Measurements from ENCODE around the gene C1R. TPM values are rescaled to one million over a fixed set of nuclear protein-coding genes. Genes with fewer than 3 reads are reported as not detected.
A peak's percentile ranks its signal among the peaks of the same experiment; 100 is the strongest.

C1R gene
- total and polyA plus RNA-seq, 2 of the 8 experiments (the other 6 are each of a cell fraction or from before 2014, with no cell fraction given): 6.9 to 16.3 TPM

- H4K91ac ChIP-seq (replicated peaks; ENCODE audit: insufficient read length, low read length): no peak overlapping the region
- H3K56ac ChIP-seq (replicated peaks; ENCODE audit: insufficient read length, low read depth, low read length): no peak overlapping the region
Observed at GRCh38 chr12:7127916-7128626, 35.8 kb upstream of the C1R start.

More at GRCh38 chr12:7127916-7128626, 35.8 kb upstream of the C1R start:
- Histone ChIP-seq H2AK5ac (ENCODE audit: low read depth, low read length) (peak overlapping the region; percentile 55; the same call in 1 of the 2 replicates), H3K4ac (replicated peaks; ENCODE audit: insufficient read length, low read depth, low read length) (peak overlapping the region; percentile 41), H4K5ac (ENCODE audit: insufficient read length, low read depth, low read length) (no peak overlapping the region), H2BK15ac (ENCODE audit: low read length) (no peak overlapping the region), H3K14ac (ENCODE audit: insufficient read length) (no peak overlapping the region), H3K27me3 (replicated peaks in 1 of 4; ENCODE audit: control insufficient read depth in 3 of 4, extremely low read depth in 1 of 4, insufficient read depth in 3 of 4, low read length in 3 of 4) (peaks cover 0 to 9% (median 5%) of the 10 kb centered on the region in 4 experiments; a peak in 5 of 7 replicates), H2BK20ac (ENCODE audit: low read length) (no peak overlapping the region), H2BK120ac (replicated peaks; ENCODE audit: low read depth, low read length) (no peak overlapping the region), H3K9ac (replicated peaks in 1 of 4; ENCODE audit: extremely low read depth in 1 of 4, low read depth in 3 of 4, low read length in 3 of 4) (no peak overlapping the region), H2BK5ac (ENCODE audit: low read depth, low read length) (0 out of 2 replicates have a peak overlapping the region, but pooled peaks have one; percentile 40), H4K8ac (ENCODE audit: extremely low read depth, insufficient read depth, low read length) (no peak overlapping the region), H3K18ac (ENCODE audit: extremely low read depth, low read length) (no peak overlapping the region), H3K4me1 (replicated peaks in 1 of 4; ENCODE audit: control insufficient read depth in 3 of 4, insufficient read depth in 4 of 4, low read length in 3 of 4) (peaks cover 0 to 18% (median 7%) of the 10 kb centered on the region in 4 experiments; a peak in 6 of 7 replicates), H3K79me1 (ENCODE audit: low read depth, low read length) (peaks cover 2% of the 10 kb centered on the region; the same call in 1 of the 2 replicates), H3K23ac (ENCODE audit: insufficient read length) (no peak overlapping the region), H3K79me2 (ENCODE audit: control insufficient read depth in 1 of 2, insufficient read depth in 2 of 2, low read length in 2 of 2) (no peaks in the 10 kb centered on the region), H4K20me1 (replicated peaks in 1 of 2; ENCODE audit: control insufficient read depth in 1 of 2, insufficient read depth in 2 of 2, low read length in 2 of 2) (no peaks in the 10 kb centered on the region), H2AFZ (ENCODE audit: low read length) (no peak overlapping the region), H3K4me3 (ENCODE audit: extremely low read depth in 1 of 4, insufficient read depth in 2 of 4, low read depth in 3 of 4, low read length in 4 of 4) (no peak overlapping the region), H2BK12ac (ENCODE audit: low read depth, low read length) (no peak overlapping the region), H3K9me3 (ENCODE audit: insufficient read depth in 2 of 2, low read depth in 1 of 2, low read length in 1 of 2) (no peaks in the 10 kb centered on the region), H3K27ac (ENCODE audit: low read depth, low read length) (no peak overlapping the region), H3K23me2 (ENCODE audit: low read depth, low read length) (peaks cover 19% of the 10 kb centered on the region), H3K36me3 (ENCODE audit: control insufficient read depth in 2 of 4, insufficient read depth in 4 of 4, low read length in 3 of 4) (no peaks in the 10 kb centered on the region), H3K4me2 (ENCODE audit: insufficient read depth in 1 of 2, low read depth in 2 of 2, low read length in 2 of 2) (peak overlapping the region in 1 of 2 experiments; percentile 90; a peak in 2 of 4 replicates)
- CTCF ChIA-PET (ENCODE audit: partially characterized antibody): interaction anchor here (0.7 to 9.5 kb wide), 6 partner anchors 15 to 22 kb away, joined by 3 to 67 read pairs (median 4); no protein-coding TSS in a partner anchor
- POLR2A ChIA-PET (ENCODE audit: partially characterized antibody): interaction anchor here (1.9 to 2.3 kb wide), 3 partner anchors 13 to 183 kb away, joined by 6 to 10 read pairs (median 7); partner anchors contain the start of genes C12orf57, C1RL and RNU7-1
- no peak for TF ChIP-seq TAF1 (IDR thresholded peaks at IDR 0.05; ENCODE audit: low read depth, low read length)
- no peak for TF ChIP-seq SP1 (IDR thresholded peaks at IDR 0.05; ENCODE audit: low read depth, low read length)
- TF ChIP-seq EGR1 (IDR thresholded peaks at IDR 0.05; ENCODE audit: borderline replicate concordance, low read depth, low read length): no peak
- TF ChIP-seq SIX5 (IDR thresholded peaks at IDR 0.05; ENCODE audit: low read depth, low read length): no peak
- no peak for TF ChIP-seq SAP30 (IDR thresholded peaks at IDR 0.05; ENCODE audit: insufficient read depth, insufficient replicate concordance, low read length)
- TF ChIP-seq KDM5A (IDR thresholded peaks at IDR 0.05; ENCODE audit: low read length): no peak
- FAIRE-seq (no peak), DNase-seq (ENCODE audit: low read depth in 1 of 2, low spot score in 2 of 2) (no peak)
- WGBS, 2 experiments (ENCODE audit: extremely low coverage in 1 of 2, insufficient coverage in 1 of 2, insufficient read length in 1 of 2, insufficient replicate concordance in 2 of 2, low coverage in 1 of 2, low lambda C conversion rate in 2 of 2, missing lambda C conversion rate in 1 of 2): 90% methylated on average over 17 of the region's 17 CpGs; no CpG with 5 or more reads in 1 of the 2 experiments
